ENCODE results near the gene PODN.

The PODN gene

GRCh38 chr1:53083636-53084588, 21.9 kb downstream of the PODN start:
- no peaks in the 10 kb centered on the region for H3K36me3 ChIP-seq (replicated peaks; ENCODE audit: insufficient read depth, low read length)
- no peaks in the 10 kb centered on the region for H3K27me3 ChIP-seq (replicated peaks; ENCODE audit: insufficient read depth, low read length)
- no peak overlapping the region for H3K27ac ChIP-seq (ENCODE audit: low read length)
- TF ChIP-seq EZH2 (optimal IDR thresholded peaks at IDR 0.05; ENCODE audit: low read depth, low read length) (no peak), EZH2phosphoT487 (IDR thresholded peaks at IDR 0.05; ENCODE audit: low read length) (no peak)
- TF ChIP-seq, protein P1, sequence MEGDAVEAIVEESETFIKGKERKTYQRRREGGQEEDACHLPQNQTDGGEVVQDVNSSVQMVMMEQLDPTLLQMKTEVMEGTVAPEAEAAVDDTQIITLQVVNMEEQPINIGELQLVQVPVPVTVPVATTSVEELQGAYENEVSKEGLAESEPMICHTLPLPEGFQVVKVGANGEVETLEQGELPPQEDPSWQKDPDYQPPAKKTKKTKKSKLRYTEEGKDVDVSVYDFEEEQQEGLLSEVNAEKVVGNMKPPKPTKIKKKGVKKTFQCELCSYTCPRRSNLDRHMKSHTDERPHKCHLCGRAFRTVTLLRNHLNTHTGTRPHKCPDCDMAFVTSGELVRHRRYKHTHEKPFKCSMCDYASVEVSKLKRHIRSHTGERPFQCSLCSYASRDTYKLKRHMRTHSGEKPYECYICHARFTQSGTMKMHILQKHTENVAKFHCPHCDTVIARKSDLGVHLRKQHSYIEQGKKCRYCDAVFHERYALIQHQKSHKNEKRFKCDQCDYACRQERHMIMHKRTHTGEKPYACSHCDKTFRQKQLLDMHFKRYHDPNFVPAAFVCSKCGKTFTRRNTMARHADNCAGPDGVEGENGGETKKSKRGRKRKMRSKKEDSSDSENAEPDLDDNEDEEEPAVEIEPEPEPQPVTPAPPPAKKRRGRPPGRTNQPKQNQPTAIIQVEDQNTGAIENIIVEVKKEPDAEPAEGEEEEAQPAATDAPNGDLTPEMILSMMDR (IDR thresholded peaks at IDR 0.05; ENCODE audit: low read length) = no peak
- no peaks in the 10 kb centered on the region for H3K79me2 ChIP-seq (ENCODE audit: low read length)
- H3K4me3 ChIP-seq (ENCODE audit: low read length) = no peak overlapping the region
- no peak overlapping the region for H3K9ac ChIP-seq (ENCODE audit: low read length)
- no peaks in the 10 kb centered on the region for H3K9me2 ChIP-seq (replicated peaks; ENCODE audit: insufficient read depth, low read length)
- no peak overlapping the region for H2AFZ ChIP-seq (ENCODE audit: low read length)
- H3K9me3 ChIP-seq (replicated peaks; ENCODE audit: insufficient read depth, low read length) = no peaks in the 10 kb centered on the region
- H3F3A ChIP-seq (ENCODE audit: insufficient read depth, low read length) = no peaks in the 10 kb centered on the region
- DNase-seq = no peak
- no peaks in the 10 kb centered on the region for H3K4me1 ChIP-seq (ENCODE audit: low read length)
- no peaks in the 10 kb centered on the region for H4K20me1 ChIP-seq (ENCODE audit: insufficient read depth, low read length)
- H3K4me2 ChIP-seq (ENCODE audit: low read depth, low read length) = no peak overlapping the region

- Histone ChIP-seq H3K9me3 (replicated peaks; ENCODE audit: insufficient read depth, low read length) (no peaks in the 10 kb centered on the region), H3K27ac (ENCODE audit: low read length) (no peak overlapping the region), H3K9me2 (replicated peaks; ENCODE audit: insufficient read depth, low read length) (no peaks in the 10 kb centered on the region), H3K4me1 (ENCODE audit: low read length) (no peaks in the 10 kb centered on the region), H3K36me3 (replicated peaks; ENCODE audit: insufficient read depth, low read length) (no peaks in the 10 kb centered on the region), H3K4me3 (ENCODE audit: low read length) (no peak overlapping the region), H3K4me2 (ENCODE audit: low read depth, low read length) (no peak overlapping the region), H3K79me2 (ENCODE audit: low read length) (no peaks in the 10 kb centered on the region), H3F3A (ENCODE audit: insufficient read depth, low read length) (no peaks in the 10 kb centered on the region), H2AFZ (ENCODE audit: low read length) (no peak overlapping the region), H3K9ac (ENCODE audit: low read length) (no peak overlapping the region), H4K20me1 (ENCODE audit: insufficient read depth, low read length) (no peaks in the 10 kb centered on the region), H3K27me3 (replicated peaks; ENCODE audit: insufficient read depth, low read length) (no peaks in the 10 kb centered on the region)
- DNase-seq = no peak
- TF ChIP-seq EZH2phosphoT487 (IDR thresholded peaks at IDR 0.05; ENCODE audit: low read length) = no peak
- TF ChIP-seq EZH2 (optimal IDR thresholded peaks at IDR 0.05; ENCODE audit: low read depth, low read length) = no peak
- TF ChIP-seq, protein P1 (IDR thresholded peaks at IDR 0.05; ENCODE audit: low read length) = no peak
Observed at GRCh38 chr1:53084589-53084971, 22.6 kb downstream of the PODN start.

GRCh38 chr1:53085405-53085804, 23.4 kb downstream of the PODN start:
- Histone ChIP-seq H3K4me1 (ENCODE audit: low read length) (no peaks in the 10 kb centered on the region), H3K9me2 (replicated peaks; ENCODE audit: insufficient read depth, low read length) (no peaks in the 10 kb centered on the region), H3K27me3 (replicated peaks; ENCODE audit: insufficient read depth, low read length) (no peaks in the 10 kb centered on the region), H3K36me3 (replicated peaks; ENCODE audit: insufficient read depth, low read length) (no peaks in the 10 kb centered on the region), H3K9me3 (replicated peaks; ENCODE audit: insufficient read depth, low read length) (no peaks in the 10 kb centered on the region), H3K27ac (ENCODE audit: low read length) (no peak overlapping the region), H2AFZ (ENCODE audit: low read length) (no peak overlapping the region), H3F3A (ENCODE audit: insufficient read depth, low read length) (no peaks in the 10 kb centered on the region), H3K4me3 (ENCODE audit: low read length) (no peak overlapping the region), H4K20me1 (ENCODE audit: insufficient read depth, low read length) (no peaks in the 10 kb centered on the region), H3K4me2 (ENCODE audit: low read depth, low read length) (no peak overlapping the region), H3K79me2 (ENCODE audit: low read length) (no peaks in the 10 kb centered on the region), H3K9ac (ENCODE audit: low read length) (no peak overlapping the region)
- no peak for DNase-seq
- TF ChIP-seq, protein P1 (IDR thresholded peaks at IDR 0.05; ENCODE audit: low read length) = no peak
- TF ChIP-seq EZH2phosphoT487 (IDR thresholded peaks at IDR 0.05; ENCODE audit: low read length) = no peak
- TF ChIP-seq EZH2 (optimal IDR thresholded peaks at IDR 0.05; ENCODE audit: low read depth, low read length) = no peak
